Trophoblast cell (in vitro differentiated cells and primary cell): Measurements from ENCODE around the gene VEGFC.

Source experiments
- DNase-seq, 2 donors: peaks; one replicate each; pipeline ENCODE4 v3.0.0-alpha.2; 2016
- H2AFZ ChIP-seq: 2 replicates; pipeline ENCODE4 v1.6.1; 2013; ENCODE audit warnings: low read length, moderate library complexity, mild to moderate bottlenecking; ENCODE audit not compliant: insufficient read depth, poor library complexity
- H2AK5ac ChIP-seq: 2 replicates; pipeline ENCODE4 v1.6.1; 2013; ENCODE audit warnings: mild to moderate bottlenecking, low read length
- H2BK120ac ChIP-seq: 2 replicates; pipeline ENCODE4 v1.6.1; 2013; ENCODE audit warnings: low read length, mild to moderate bottlenecking, moderate library complexity; ENCODE audit not compliant: insufficient read depth, poor library complexity
- H2BK12ac ChIP-seq: 2 replicates; pipeline ENCODE4 v1.6.1; 2013; ENCODE audit warnings: mild to moderate bottlenecking, low read length, moderate library complexity
- H2BK5ac ChIP-seq: 2 replicates; pipeline ENCODE4 v1.6.1; 2013; ENCODE audit warnings: low read length, low read depth, moderate library complexity, mild to moderate bottlenecking; ENCODE audit not compliant: poor library complexity
- H3K14ac ChIP-seq: 2 replicates; pipeline ENCODE4 v1.6.1; 2013; ENCODE audit warnings: mild to moderate bottlenecking, low read length
- H3K18ac ChIP-seq: 2 replicates; pipeline ENCODE4 v1.6.1; 2013; ENCODE audit warnings: mild to moderate bottlenecking, low read length
- H3K23ac ChIP-seq: 2 replicates; pipeline ENCODE4 v1.6.1; 2013; ENCODE audit warnings: low read length
- H3K27ac ChIP-seq: 2 replicates; pipeline ENCODE4 v1.5.1; 2013; ENCODE audit warnings: low read depth, mild to moderate bottlenecking, inconsistent platforms, low read length, moderate library complexity
- H3K27me3 ChIP-seq: 2 replicates; pipeline ENCODE4 v1.6.1; 2013; ENCODE audit warnings: inconsistent platforms, mild to moderate bottlenecking, low read length, moderate library complexity; ENCODE audit not compliant: insufficient read depth
- H3K36me3 ChIP-seq, 2 experiments: 1 replicate in 1 of 2; 2 replicates in 1 of 2; pipeline ENCODE4 v1.6.1; 2013; ENCODE audit warnings: low read length in 2 of 2, mild to moderate bottlenecking in 2 of 2, moderate library complexity in 1 of 2; ENCODE audit not compliant: insufficient read depth in 2 of 2, control insufficient read depth in 1 of 2
- H3K4ac ChIP-seq: 2 replicates; pipeline ENCODE4 v1.6.1; 2013; ENCODE audit warnings: low read depth, mild to moderate bottlenecking, low read length, moderate library complexity
- H3K4me1 ChIP-seq, 2 experiments: 1 replicate in 1 of 2; 2 replicates in 1 of 2; pipeline ENCODE4 v1.6.1; 2013; ENCODE audit warnings: low read length in 2 of 2, mild to moderate bottlenecking in 2 of 2, moderate library complexity in 1 of 2; ENCODE audit not compliant: insufficient read depth in 2 of 2, control insufficient read depth in 1 of 2
- H3K4me2 ChIP-seq: 2 replicates; pipeline ENCODE4 v1.6.1; 2013; ENCODE audit warnings: inconsistent platforms, mild to moderate bottlenecking, low read length, moderate library complexity
- H3K4me3 ChIP-seq: 2 replicates; pipeline ENCODE4 v1.5.1; 2013; ENCODE audit warnings: mild to moderate bottlenecking, low read depth, low read length, inconsistent platforms
- H3K79me1 ChIP-seq: one replicate; pipeline ENCODE4 v1.6.1; 2013; ENCODE audit warnings: low read length
- H3K79me2 ChIP-seq: 2 replicates; pipeline ENCODE4 v1.6.1; 2013; ENCODE audit warnings: low read length, mild to moderate bottlenecking; ENCODE audit not compliant: control insufficient read depth, insufficient read depth, poor library complexity
- H3K9ac ChIP-seq: 2 replicates; pipeline ENCODE4 v1.6.1; 2013; ENCODE audit warnings: mild to moderate bottlenecking, low read length
- H3K9me3 ChIP-seq: 2 replicates; pipeline ENCODE4 v1.6.1; 2013; ENCODE audit warnings: low read depth, mild to moderate bottlenecking, control low read depth, inconsistent platforms, low read length; ENCODE audit not compliant: insufficient read depth
- H4K12ac ChIP-seq: 2 replicates; pipeline ENCODE4 v1.6.1; 2013; ENCODE audit warnings: low read depth, mild to moderate bottlenecking, low read length, moderate library complexity
- H4K8ac ChIP-seq: 2 replicates; pipeline ENCODE4 v1.6.1; 2013; ENCODE audit warnings: low read depth, mild to moderate bottlenecking, low read length, moderate library complexity
- H4K91ac ChIP-seq: one replicate; pipeline ENCODE4 v1.6.1; 2013; ENCODE audit warnings: low read depth, mild to moderate bottlenecking, low read length, moderate library complexity
- WGBS: extraction: QIAGEN DNeasy Blood & Tissue Kit; methylation state at CpG from one replicate; pipeline ENCODE4 v1.1.7; 2013; ENCODE audit warnings: missing lambda C conversion rate; ENCODE audit not compliant: insufficient read length, insufficient coverage; ENCODE audit errors: extremely low coverage; 5-methylcytosine and 5-hydroxymethylcytosine counted together

VEGFC gene

GRCh38 chr4:176791591-176792325, 964 bp downstream of the VEGFC start:
- no peak overlapping the region for H2BK5ac ChIP-seq
- no peak overlapping the region for H3K9ac ChIP-seq
- H3K4me3 ChIP-seq: peak overlapping the region; percentile 70
- WGBS: no CpG with 5 or more reads among the region's 45 CpGs
- peaks cover 0 to 2% of the 10 kb centered on the region in 2 experiments for H3K4me1 ChIP-seq
- H2BK12ac ChIP-seq: no peak overlapping the region
- H3K79me2 ChIP-seq: no peaks in the 10 kb centered on the region
- H3K27me3 ChIP-seq: peaks cover 10% of the 10 kb centered on the region
- DNase-seq: peak in 1 of 2 donors; percentile 7
- no peak overlapping the region for H2BK120ac ChIP-seq
- H3K27ac ChIP-seq: no peak overlapping the region
- H3K4ac ChIP-seq: no peak overlapping the region
- no peaks in the 10 kb centered on the region for H3K36me3 ChIP-seq
- no peak overlapping the region for H2AFZ ChIP-seq
- no peak overlapping the region for H4K91ac ChIP-seq
- no peaks in the 10 kb centered on the region for H3K79me1 ChIP-seq
- no peak overlapping the region for H4K8ac ChIP-seq
- no peak overlapping the region for H3K23ac ChIP-seq
- H3K14ac ChIP-seq: no peak overlapping the region
- no peak overlapping the region for H3K18ac ChIP-seq
- no peak overlapping the region for H4K12ac ChIP-seq
- H3K9me3 ChIP-seq: no peaks in the 10 kb centered on the region
- no peak overlapping the region for H2AK5ac ChIP-seq
- H3K4me2 ChIP-seq: peak overlapping the region; percentile 99

- DNase-seq: no peak
- Histone ChIP-seq H2BK12ac (no peak overlapping the region), H2BK5ac (no peak overlapping the region), H3K79me1 (no peaks in the 10 kb centered on the region), H3K4me1 (peaks cover 0 to 2% of the 10 kb centered on the region in 2 experiments), H2BK120ac (no peak overlapping the region), H4K91ac (no peak overlapping the region), H3K23ac (no peak overlapping the region), H3K27ac (no peak overlapping the region), H4K12ac (no peak overlapping the region), H3K4me3 (no peak overlapping the region), H3K14ac (no peak overlapping the region), H3K79me2 (no peaks in the 10 kb centered on the region), H4K8ac (no peak overlapping the region), H2AK5ac (no peak overlapping the region), H2AFZ (no peak overlapping the region), H3K4ac (no peak overlapping the region), H3K4me2 (no peak overlapping the region), H3K36me3 (no peaks in the 10 kb centered on the region), H3K18ac (no peak overlapping the region), H3K9ac (no peak overlapping the region), H3K9me3 (no peaks in the 10 kb centered on the region), H3K27me3 (peaks cover 10% of the 10 kb centered on the region)
- 100% methylated on average over 2 of the region's 4 CpGs for WGBS
Measured at GRCh38 chr4:176790398-176790797, 2.3 kb downstream of the VEGFC start.

- WGBS: no CpG with 5 or more reads among the region's 1 CpG
- Histone ChIP-seq H3K27me3 (peaks cover 10% of the 10 kb centered on the region), H3K23ac (no peak overlapping the region), H4K12ac (no peak overlapping the region), H2BK120ac (no peak overlapping the region), H2BK12ac (no peak overlapping the region), H3K4me2 (no peak overlapping the region), H2BK5ac (no peak overlapping the region), H3K79me2 (no peaks in the 10 kb centered on the region), H3K14ac (no peak overlapping the region), H3K36me3 (no peaks in the 10 kb centered on the region), H3K4ac (no peak overlapping the region), H3K4me1 (peaks cover 0 to 2% of the 10 kb centered on the region in 2 experiments), H3K27ac (no peak overlapping the region), H2AK5ac (no peak overlapping the region), H3K79me1 (no peaks in the 10 kb centered on the region), H3K4me3 (no peak overlapping the region), H4K8ac (no peak overlapping the region), H3K18ac (no peak overlapping the region), H3K9me3 (no peaks in the 10 kb centered on the region), H3K9ac (no peak overlapping the region), H2AFZ (no peak overlapping the region), H4K91ac (no peak overlapping the region)
- peak in 1 of 2 donors; percentile 30 for DNase-seq
Measured at GRCh38 chr4:176789955-176790354, 2.8 kb downstream of the VEGFC start.

GRCh38 chr4:176788971-176789370, 3.8 kb downstream of the VEGFC start:
- H2BK12ac ChIP-seq: no peak overlapping the region
- WGBS: no CpG with 5 or more reads among the region's 6 CpGs
- no peak overlapping the region for H2AFZ ChIP-seq
- no peaks in the 10 kb centered on the region for H3K36me3 ChIP-seq
- H3K27me3 ChIP-seq: peaks cover 10% of the 10 kb centered on the region
- H3K9ac ChIP-seq: no peak overlapping the region
- H4K12ac ChIP-seq: no peak overlapping the region
- no peak for DNase-seq
- H3K79me1 ChIP-seq: no peaks in the 10 kb centered on the region
- no peak overlapping the region for H3K14ac ChIP-seq
- H4K8ac ChIP-seq: no peak overlapping the region
- H3K4me2 ChIP-seq: no peak overlapping the region
- H3K4me3 ChIP-seq: no peak overlapping the region
- no peak overlapping the region for H3K4ac ChIP-seq
- no peak overlapping the region for H4K91ac ChIP-seq
- no peak overlapping the region for H3K18ac ChIP-seq
- no peak overlapping the region for H2BK5ac ChIP-seq
- H3K4me1 ChIP-seq: peaks cover 0 to 2% of the 10 kb centered on the region in 2 experiments
- no peak overlapping the region for H3K27ac ChIP-seq
- H2BK120ac ChIP-seq: no peak overlapping the region
- H3K79me2 ChIP-seq: no peaks in the 10 kb centered on the region
- H2AK5ac ChIP-seq: no peak overlapping the region
- H3K23ac ChIP-seq: no peak overlapping the region
- H3K9me3 ChIP-seq: no peaks in the 10 kb centered on the region
